Endothelial cell of umbilical vein (primary cell): ENCODE measurements around the gene RASA1. TPM values are rescaled to one million over a fixed set of nuclear protein-coding genes. Genes with fewer than 3 reads are reported as not detected.

Experiments used
- BruUV-seq: library from RNA; stranded (reverse); fragments of 400-500 nt; replicated peaks from 2 replicates; lab custom pipeline; 2021; lab: Mats Ljungman, UMichigan
- CTCF ChIA-PET: fragments of 300-600, 350-600 bp; sonication (Branson Sonifier 250); formaldehyde crosslinking; loops from one replicate; lab custom pipeline; 2021; ENCODE audit warnings: antibody characterized with exemption, inconsistent platforms; lab: Charles Lee
- POLR2A ChIA-PET: fragments of 300-600, 350-600 bp; sonication (Branson Sonifier 250); formaldehyde crosslinking; loops from one replicate; lab custom pipeline; 2021; ENCODE audit warnings: antibody characterized with exemption, inconsistent platforms; lab: Charles Lee
- DNase-seq: peaks from one replicate; pipeline ENCODE4 v3.0.0-alpha.2; 2011; ENCODE audit warnings: low read depth, low spot score
- FAIRE-seq: peaks from 2 replicates; lab custom pipeline; 2011; peaks lifted over from hg19 to GRCh38; lab: Jason Lieb, UNC
- H2AFZ ChIP-seq: 2 replicates; pipeline ENCODE4 v1.6.0; 2012; ENCODE audit warnings: low read depth, low read length, control low read depth, inconsistent platforms
- H3K27ac ChIP-seq: 2 replicates; pipeline ENCODE4 v1.5.1; 2011; ENCODE audit warnings: low read depth, mild to moderate bottlenecking, control low read depth, low read length, moderate library complexity; ENCODE audit not compliant: insufficient read depth
- H3K27me3 ChIP-seq, 2 experiments: 2 replicates each; pipeline versions ENCODE4 v1.6.0 to v1.6.1; 2011; ENCODE audit warnings: low read length in 2 of 2, mixed read lengths in 1 of 2; ENCODE audit not compliant: control insufficient read depth in 2 of 2, insufficient read depth in 2 of 2
- H3K36me3 ChIP-seq, 2 experiments: 2 replicates in 1 of 2; 3 replicates in 1 of 2; pipeline ENCODE4 v1.5.1; 2011; ENCODE audit warnings: low read length in 2 of 2, mild to moderate bottlenecking in 1 of 2, moderate library complexity in 1 of 2; ENCODE audit not compliant: control insufficient read depth in 2 of 2, insufficient read depth in 2 of 2; ENCODE audit errors: extremely low read depth in 1 of 2
- H3K4me1 ChIP-seq: 3 replicates; pipeline ENCODE4 v1.5.1; 2011; ENCODE audit warnings: mild to moderate bottlenecking, low read length; ENCODE audit not compliant: control insufficient read depth, insufficient read depth; ENCODE audit errors: extremely low read depth
- H3K4me2 ChIP-seq: 2 replicates; pipeline ENCODE4 v1.6.1; 2011; ENCODE audit warnings: low read length, control low read depth, mixed read lengths; ENCODE audit not compliant: insufficient read depth
- H3K4me3 ChIP-seq, 3 experiments: fragments of 200-600 bp in 1 of 3; sonication (generic), shearing (Covaris generic) in 1 of 3; replicated peaks in 1 of 3; 2 replicates each; pipeline ENCODE4 v1.5.1; 2011 to 2016; ENCODE audit warnings: control low read depth in 3 of 3, low read length in 3 of 3, mild to moderate bottlenecking in 2 of 3, inconsistent platforms in 1 of 3, low read depth in 1 of 3, moderate library complexity in 1 of 3; ENCODE audit not compliant: insufficient read depth in 1 of 3
- H3K79me2 ChIP-seq: 2 replicates; pipeline ENCODE4 v1.6.0; 2012; ENCODE audit warnings: low read length, inconsistent platforms; ENCODE audit not compliant: control insufficient read depth, insufficient read depth
- H3K9ac ChIP-seq: replicated peaks from 2 replicates; pipeline ENCODE3; 2011; ENCODE audit warnings: low read length, control low read depth; ENCODE audit not compliant: insufficient read depth; ENCODE audit errors: extremely low read depth
- H3K9me1 ChIP-seq: replicated peaks from 3 replicates; pipeline ENCODE4 v1.6.0; 2011; ENCODE audit warnings: mild to moderate bottlenecking, low read length; ENCODE audit not compliant: control insufficient read depth, insufficient read depth; ENCODE audit errors: extremely low read depth
- H3K9me3 ChIP-seq: replicated peaks from 2 replicates; pipeline ENCODE4 v1.5.1; 2012; ENCODE audit warnings: low read length, inconsistent platforms; ENCODE audit not compliant: control insufficient read depth, insufficient read depth
- H4K20me1 ChIP-seq: replicated peaks from 2 replicates; pipeline ENCODE3; 2011; ENCODE audit warnings: mild to moderate bottlenecking, low read length; ENCODE audit not compliant: control insufficient read depth, insufficient read depth; ENCODE audit errors: extremely low read depth
- EZH2 ChIP-seq: IDR thresholded peaks from 2 replicates; pipeline ENCODE4 v1.6.1; 2012; ENCODE audit warnings: borderline replicate concordance, low read depth, mild to moderate bottlenecking, moderate library complexity, low read length, inconsistent platforms; ENCODE audit not compliant: severe bottlenecking
- FOS ChIP-seq: IDR thresholded peaks from 2 replicates; pipeline ENCODE4 v1.6.1; 2011; ENCODE audit warnings: mild to moderate bottlenecking, low read length, moderate library complexity, borderline replicate concordance; ENCODE audit not compliant: insufficient read depth
- GATA2 ChIP-seq: IDR thresholded peaks from 2 replicates; pipeline ENCODE4 v1.7.0; 2011; ENCODE audit warnings: low read depth, mild to moderate bottlenecking, moderate library complexity, mixed read lengths, low read length; ENCODE audit not compliant: insufficient read length, insufficient read depth
- JUN ChIP-seq: IDR thresholded peaks from 2 replicates; pipeline ENCODE4 v1.6.1; 2011; ENCODE audit warnings: borderline replicate concordance, low read depth; ENCODE audit not compliant: insufficient read length, insufficient read depth
- MYC ChIP-seq: IDR thresholded peaks from one replicate; pipeline ENCODE4 v1.6.1; 2011; ENCODE audit warnings: mild to moderate bottlenecking, low read depth, low read length
- POLR2A ChIP-seq: IDR thresholded peaks from 2 replicates; pipeline ENCODE4 v1.6.1; 2012; ENCODE audit warnings: low read depth, mild to moderate bottlenecking, control low read depth, low read length
- POLR2AphosphoS5 ChIP-seq: IDR thresholded peaks from 2 replicates; pipeline ENCODE4 v1.6.1; 2012; ENCODE audit warnings: low read depth, mild to moderate bottlenecking, control low read depth, low read length, moderate library complexity; ENCODE audit not compliant: insufficient read depth
- dilution Hi-C: fragments of 300-500 bp; cut with MboI; formaldehyde crosslinking; loops from one replicate; pipeline ENCODE4 v1.15.0; 2019; ENCODE audit warnings: low sequenced_read_pairs; ENCODE audit not compliant: extremely low pct_ligation_motif_present
- intact Hi-C: fragments of 100-400 bp; cut with micrococcal nuclease; formaldehyde crosslinking; loops from one replicate; pipeline ENCODE4 v1.10.0; 2022
- polyA plus RNA-seq, 4 experiments: library from polyadenylated mRNA; depleted of rRNA in 3 of 4; stranded (reverse) in 3 of 4; unstranded in 1 of 4; fragments of >200 nt; gene quantifications; 2 replicates each; pipeline versions ENCODE4 v1.2.1 to v1.2.3, GENCODE V29; 2011 to 2012; ENCODE audit warnings: missing spikeins in 1 of 4
- total RNA-seq: library from RNA; stranded (reverse); gene quantifications from 2 replicates; pipeline ENCODE4 v1.2.3, GENCODE V29; 2021
- TF ChIP-seq, protein P1 (sequence below), 2 donors: IDR thresholded peaks; 1 replicate in 1 of 2; 2 replicates in 1 of 2; pipeline ENCODE4 v1.5.1; 2011; ENCODE audit warnings: low read length in 2 of 2, mild to moderate bottlenecking in 2 of 2, moderate library complexity in 2 of 2, control low read depth in 1 of 2, inconsistent platforms in 1 of 2, low read depth in 1 of 2; ENCODE audit not compliant: insufficient read depth in 1 of 2; ENCODE audit errors: extremely low read depth in 1 of 2
- TF ChIP-seq, protein P2 (sequence below): IDR thresholded peaks from 2 replicates; pipeline ENCODE4 v1.6.1; 2011; ENCODE audit not compliant: insufficient read depth, insufficient read length

The RASA1 gene
- total and polyA plus RNA-seq, 2 donors (not counting 3 experiments of a cell fraction or from before 2014, with no cell fraction given): 23.1 to 42.0 TPM

DNA sequence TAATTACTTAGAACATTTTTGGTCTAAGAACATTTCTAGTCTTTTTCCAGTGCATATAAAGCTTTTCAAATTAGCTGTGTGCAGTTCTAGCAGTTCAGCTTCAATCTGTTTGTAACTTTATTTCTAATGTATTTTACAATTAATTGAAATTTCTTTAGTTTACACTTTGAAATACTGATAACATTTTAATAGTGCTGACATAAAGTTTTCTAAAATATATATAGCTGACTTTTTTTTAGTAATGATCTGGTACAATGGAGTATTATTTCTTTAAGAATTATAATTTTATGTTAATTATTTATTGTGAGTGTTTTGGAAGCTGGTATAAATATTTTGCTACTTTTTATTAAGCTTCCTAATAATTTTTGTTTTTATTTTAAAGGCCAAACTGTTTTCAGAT lies 101.7 kb downstream of the RASA1 start:
- H3K4me2 ChIP-seq: no peak overlapping the region

More for the DNA sequence above, 101.7 kb downstream of the RASA1 start:
- H3K9me3 ChIP-seq: no peaks in the 10 kb centered on the region
- H2AFZ ChIP-seq: no peak overlapping the region
- intact Hi-C loops (no loop called here), dilution Hi-C loops (no loop called here)
- TF ChIP-seq EZH2 (no peak), FOS (no peak), JUN (no peak), GATA2 (no peak), MYC (no peak), POLR2A (no peak), POLR2AphosphoS5 (no peak)
- TF ChIP-seq, protein P1, sequence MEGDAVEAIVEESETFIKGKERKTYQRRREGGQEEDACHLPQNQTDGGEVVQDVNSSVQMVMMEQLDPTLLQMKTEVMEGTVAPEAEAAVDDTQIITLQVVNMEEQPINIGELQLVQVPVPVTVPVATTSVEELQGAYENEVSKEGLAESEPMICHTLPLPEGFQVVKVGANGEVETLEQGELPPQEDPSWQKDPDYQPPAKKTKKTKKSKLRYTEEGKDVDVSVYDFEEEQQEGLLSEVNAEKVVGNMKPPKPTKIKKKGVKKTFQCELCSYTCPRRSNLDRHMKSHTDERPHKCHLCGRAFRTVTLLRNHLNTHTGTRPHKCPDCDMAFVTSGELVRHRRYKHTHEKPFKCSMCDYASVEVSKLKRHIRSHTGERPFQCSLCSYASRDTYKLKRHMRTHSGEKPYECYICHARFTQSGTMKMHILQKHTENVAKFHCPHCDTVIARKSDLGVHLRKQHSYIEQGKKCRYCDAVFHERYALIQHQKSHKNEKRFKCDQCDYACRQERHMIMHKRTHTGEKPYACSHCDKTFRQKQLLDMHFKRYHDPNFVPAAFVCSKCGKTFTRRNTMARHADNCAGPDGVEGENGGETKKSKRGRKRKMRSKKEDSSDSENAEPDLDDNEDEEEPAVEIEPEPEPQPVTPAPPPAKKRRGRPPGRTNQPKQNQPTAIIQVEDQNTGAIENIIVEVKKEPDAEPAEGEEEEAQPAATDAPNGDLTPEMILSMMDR (IDR thresholded peaks at IDR 0.05; ENCODE audit: extremely low read depth in 1 of 2, insufficient read depth in 1 of 2, low read depth in 1 of 2, low read length in 2 of 2): no peak
- TF ChIP-seq, protein P2, sequence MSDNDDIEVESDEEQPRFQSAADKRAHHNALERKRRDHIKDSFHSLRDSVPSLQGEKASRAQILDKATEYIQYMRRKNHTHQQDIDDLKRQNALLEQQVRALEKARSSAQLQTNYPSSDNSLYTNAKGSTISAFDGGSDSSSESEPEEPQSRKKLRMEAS: no peak
- H3K4me1 ChIP-seq: no peaks in the 10 kb centered on the region
- H3K9ac ChIP-seq: no peak overlapping the region
- peaks cover 1% of the 10 kb centered on the region for H3K79me2 ChIP-seq
- no peaks in the 10 kb centered on the region for H3K27me3 ChIP-seq
- POLR2A ChIA-PET: no interaction called here
- FAIRE-seq (no peak), DNase-seq (no peak)
- H3K4me3 ChIP-seq: no peak overlapping the region
- BruUV-seq: no TSS peak
- CTCF ChIA-PET: interaction anchor here (0.8 to 1.6 kb wide), 3 partner anchors 18 to 299 kb away, joined by 3 to 10 read pairs (median 3); partner anchors contain the start of gene RASA1
- no peak overlapping the region for H3K27ac ChIP-seq
- H4K20me1 ChIP-seq: peaks cover 2% of the 10 kb centered on the region
- H3K9me1 ChIP-seq: no peaks in the 10 kb centered on the region
- H3K36me3 ChIP-seq: peaks cover 2 to 8% of the 10 kb centered on the region in 2 experiments
